Fibroblast of pulmonary artery (primary cell): ENCODE results near the gene ATP9A.

Experiments used
- DNase-seq: peaks from one replicate; pipeline ENCODE4 v3.0.0-alpha.2; 2010; ENCODE audit warnings: low read depth
- H3K4me3 ChIP-seq: replicated peaks from 2 replicates; pipeline ENCODE4 v1.5.1; 2011; ENCODE audit warnings: low read depth, mild to moderate bottlenecking, control low read depth, low read length, moderate library complexity
- CTCF ChIP-seq: IDR thresholded peaks from 2 replicates; pipeline ENCODE4 v1.5.1; 2011; ENCODE audit warnings: mild to moderate bottlenecking, control low read depth, low read length, inconsistent platforms; ENCODE audit errors: missing control alignments

Gene ATP9A

GRCh38 chr20:51668515-51668914, 99.7 kb downstream of the ATP9A start:
- DNase-seq: no peak
- no peak overlapping the region for H3K4me3 ChIP-seq
- no peak for TF ChIP-seq CTCF

- no peak for DNase-seq
- no peak overlapping the region for H3K4me3 ChIP-seq
- TF ChIP-seq CTCF: no peak
These were observed 100.7 kb downstream of the ATP9A start for GRCh38 chr20:51667491-51667890.

DNA sequence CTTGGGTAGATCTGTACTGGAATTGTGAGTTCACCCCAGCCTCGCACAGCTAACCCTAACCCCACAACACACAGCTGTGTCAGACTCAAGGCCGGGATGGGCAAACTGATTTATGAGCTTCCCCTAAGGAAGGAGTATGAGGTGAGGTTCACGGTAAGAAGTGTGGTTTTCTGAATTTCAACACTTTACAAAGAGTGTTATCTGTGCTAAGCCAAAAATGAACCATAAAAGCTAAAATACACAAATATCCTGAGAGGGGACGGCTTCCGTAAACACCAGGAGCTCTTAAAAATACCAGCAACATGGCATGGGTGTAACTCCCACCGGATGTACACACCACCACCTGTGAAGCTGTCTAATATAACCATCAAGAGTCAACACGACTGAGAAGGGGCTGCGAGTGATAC, 101.2 kb downstream of the ATP9A start:
- no peak overlapping the region for H3K4me3 ChIP-seq
- DNase-seq: no peak
- no peak for TF ChIP-seq CTCF

DNA sequence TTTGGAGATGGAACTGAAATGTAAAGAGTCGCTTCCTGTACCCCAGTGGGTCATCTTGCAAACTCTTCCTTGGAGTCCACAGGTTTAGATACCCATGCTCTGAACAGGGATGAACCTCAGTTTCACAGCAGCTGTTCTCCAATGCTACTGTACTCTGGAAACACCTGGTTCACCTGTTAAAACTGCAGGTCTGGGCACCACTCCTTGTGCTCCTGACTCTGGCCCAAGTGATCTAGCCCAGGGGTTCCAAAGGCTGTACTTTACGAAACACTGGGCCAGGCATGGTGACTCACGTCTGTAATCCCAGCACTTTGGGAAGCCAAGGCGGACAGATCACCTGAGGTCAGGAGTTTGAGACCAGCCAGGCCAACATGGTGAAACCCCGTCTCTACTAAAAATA, 102.1 kb downstream of the ATP9A start:
- no peak for DNase-seq
- H3K4me3 ChIP-seq: no peak overlapping the region
- no peak for TF ChIP-seq CTCF

DNA sequence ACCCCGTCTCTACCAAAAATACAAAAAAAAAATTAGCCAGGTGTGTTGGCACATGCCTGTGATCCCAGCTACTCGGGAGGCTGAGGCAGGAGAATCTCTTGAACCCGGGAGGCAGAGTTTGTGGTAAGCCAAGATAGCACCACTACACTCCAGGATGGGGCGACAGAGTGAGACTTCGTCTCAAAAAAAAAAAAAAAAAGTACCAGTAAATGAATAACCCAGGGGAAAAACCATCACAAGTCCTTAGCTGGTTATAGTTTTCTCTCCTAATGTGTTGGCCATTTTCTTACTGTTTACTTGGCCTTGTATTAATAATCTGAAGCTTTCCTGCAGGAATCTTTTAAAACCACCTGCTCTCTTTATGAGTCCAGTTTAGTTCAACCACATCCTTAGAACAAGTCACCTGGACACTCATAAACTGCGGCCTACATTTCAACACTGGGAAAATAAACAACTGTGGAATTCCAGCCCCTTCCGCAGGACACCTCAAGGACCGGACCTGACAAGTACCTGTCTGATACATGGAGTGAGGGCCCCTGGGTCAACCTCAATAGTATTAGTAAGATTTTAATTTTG, 102.6 kb downstream of the ATP9A start:
- DNase-seq: no peak
- no peak overlapping the region for H3K4me3 ChIP-seq
- TF ChIP-seq CTCF: no peak

GRCh38 chr20:51661609-51662178, 106.5 kb downstream of the ATP9A start:
- TF ChIP-seq CTCF: no peak
- no peak overlapping the region for H3K4me3 ChIP-seq
- no peak for DNase-seq
